Ammon's horn (tissue), 1 donor: Measurements from ENCODE around the gene FLRT1.

Source experiments
- DNase-seq: peaks from one replicate; pipeline ENCODE4 v3.0.0-alpha.2; 2016; ENCODE audit warnings: low spot score

The FLRT1 gene

GRCh38 chr11:64023712-64024710 is 11.7 kb upstream of the FLRT1 start:
- no peak for DNase-seq

- no peak for DNase-seq
These were observed 10.5 kb upstream of the FLRT1 start for GRCh38 chr11:64025205-64025604.

- no peak for DNase-seq
These were observed 9.0 kb upstream of the FLRT1 start for GRCh38 chr11:64026575-64027205.

- no peak for DNase-seq
These were observed 7.9 kb upstream of the FLRT1 start for GRCh38 chr11:64027651-64028397.

- DNase-seq, result peak; percentile 40
These were observed 7.2 kb upstream of the FLRT1 start for GRCh38 chr11:64028398-64029115.

- DNase-seq, result no peak
These were observed 6.0 kb upstream of the FLRT1 start for GRCh38 chr11:64029773-64030172.

- DNase-seq, result no peak
These were observed 4.7 kb upstream of the FLRT1 start for GRCh38 chr11:64031001-64031400.

- DNase-seq, result no peak
These were observed 3.7 kb upstream of the FLRT1 start for GRCh38 chr11:64032050-64032449.

GRCh38 chr11:64034411-64034811 is 1.3 kb upstream of the FLRT1 start:
- no peak for DNase-seq

GRCh38 chr11:64035081-64035524 is 628 bp upstream of the FLRT1 start:
- no peak for DNase-seq

GRCh38 chr11:64036087-64037026 is 626 bp downstream of the FLRT1 start:
- DNase-seq, result peak; percentile 35

- no peak for DNase-seq
These were observed 1.4 kb downstream of the FLRT1 start for GRCh38 chr11:64037027-64037634.

GRCh38 chr11:64038500-64038899 is 2.8 kb downstream of the FLRT1 start:
- DNase-seq, result no peak

GRCh38 chr11:64039012-64039665 is 3.4 kb downstream of the FLRT1 start:
- no peak for DNase-seq

- peak; percentile 82 for DNase-seq
These were observed 5.1 kb downstream of the FLRT1 start for GRCh38 chr11:64040684-64041322.

GRCh38 chr11:64041846-64042245 is 6.1 kb downstream of the FLRT1 start:
- DNase-seq, result no peak

- no peak for DNase-seq
These were observed 6.6 kb downstream of the FLRT1 start for GRCh38 chr11:64042301-64042700.

GRCh38 chr11:64043545-64043944 is 7.8 kb downstream of the FLRT1 start:
- no peak for DNase-seq

GRCh38 chr11:64044730-64045393 is 9.1 kb downstream of the FLRT1 start:
- peak; percentile 87 for DNase-seq
